T-helper 1 cell treated with Interleukin-12 subunit alpha and Interleukin-12 subunit beta and Interleukin-4 antibody, amounts not matched to agents 30 μg/mL and 1 μg/mL, for 36 hours (primary cell): Measurements from ENCODE around the gene ZCCHC7.
"Not testable (repeated sequence)": the region's sequence is repeated elsewhere in the genome, so short reads cannot be mapped to it uniquely, and the experiment has no call there.

Experiments used
- H3K27ac Mint-ChIP-seq: one replicate; pipeline ENCODE4 v1.8.0; 2021; ENCODE audit warnings: mild to moderate bottlenecking, mixed read lengths
- H3K27me3 Mint-ChIP-seq: one replicate; pipeline ENCODE4 v1.8.0; 2021; ENCODE audit warnings: low read depth, mixed read lengths
- H3K36me3 Mint-ChIP-seq: one replicate; pipeline ENCODE4 v1.8.0; 2021; ENCODE audit warnings: low read depth, mixed read lengths
- H3K4me1 Mint-ChIP-seq: one replicate; pipeline ENCODE4 v1.8.0; 2021; ENCODE audit warnings: low read depth, mixed read lengths
- H3K4me3 Mint-ChIP-seq: one replicate; pipeline ENCODE4 v1.8.0; 2021; ENCODE audit warnings: mild to moderate bottlenecking, moderate library complexity, mixed read lengths
- H3K9me3 Mint-ChIP-seq: one replicate; pipeline ENCODE4 v1.8.0; 2021; ENCODE audit warnings: mixed read lengths

Gene ZCCHC7

DNA sequence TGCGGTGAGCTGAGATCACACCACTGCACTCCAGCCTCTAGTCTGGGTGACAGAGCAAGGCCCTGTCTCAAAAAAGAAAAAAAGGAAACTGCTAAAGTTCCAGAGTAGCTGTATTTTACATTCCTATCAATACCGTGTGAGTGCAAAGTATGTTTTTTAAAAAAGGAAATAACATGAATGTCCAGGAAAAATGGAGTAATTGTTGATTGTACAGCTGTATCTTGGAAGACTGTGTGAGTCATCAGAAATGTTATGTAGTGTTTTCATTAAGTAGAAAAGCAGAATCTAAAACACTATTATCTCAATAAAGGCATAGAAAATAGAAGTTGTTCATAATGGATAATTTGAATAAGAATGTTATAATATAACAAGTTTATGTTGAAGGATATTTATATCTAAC lies 53.9 kb downstream of the ZCCHC7 start:
- H3K27ac Mint-ChIP-seq: no peak overlapping the region
- H3K27me3 Mint-ChIP-seq: no peaks in the 10 kb centered on the region
- H3K4me1 Mint-ChIP-seq: peaks cover 4% of the 10 kb centered on the region
- H3K36me3 Mint-ChIP-seq: peaks cover 14% of the 10 kb centered on the region
- H3K4me3 Mint-ChIP-seq: no peak overlapping the region
- no peaks in the 10 kb centered on the region for H3K9me3 Mint-ChIP-seq

GRCh38 chr9:37178742-37179141 lies 58.4 kb downstream of the ZCCHC7 start:
- H3K4me3 Mint-ChIP-seq: no peak overlapping the region
- H3K36me3 Mint-ChIP-seq: peaks cover 11% of the 10 kb centered on the region
- H3K27me3 Mint-ChIP-seq: no peaks in the 10 kb centered on the region
- peaks cover 4% of the 10 kb centered on the region for H3K4me1 Mint-ChIP-seq
- H3K27ac Mint-ChIP-seq: no peak overlapping the region
- no peaks in the 10 kb centered on the region for H3K9me3 Mint-ChIP-seq

DNA sequence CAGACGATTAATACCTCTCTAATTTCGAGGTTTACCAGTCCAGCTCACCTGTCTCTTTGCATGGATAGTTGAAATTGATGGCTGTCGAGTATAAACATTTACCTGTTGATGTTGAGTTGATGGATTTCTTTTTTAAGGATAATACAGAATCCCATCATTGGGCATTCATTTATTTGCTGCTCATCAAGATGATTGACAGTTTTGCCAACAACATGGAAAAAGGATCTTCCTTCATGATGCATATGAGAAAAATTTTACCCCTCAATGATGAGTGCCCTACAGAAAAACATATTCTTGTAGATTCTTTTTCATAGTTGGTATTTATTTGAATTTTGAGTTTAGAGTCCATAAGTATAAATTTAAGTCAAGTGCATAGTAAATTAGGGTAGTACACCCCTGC lies 59.2 kb downstream of the ZCCHC7 start:
- H3K27ac Mint-ChIP-seq: no peak overlapping the region
- H3K4me1 Mint-ChIP-seq: peaks cover 4% of the 10 kb centered on the region
- no peaks in the 10 kb centered on the region for H3K9me3 Mint-ChIP-seq
- no peaks in the 10 kb centered on the region for H3K27me3 Mint-ChIP-seq
- H3K36me3 Mint-ChIP-seq: peaks cover 17% of the 10 kb centered on the region
- H3K4me3 Mint-ChIP-seq: no peak overlapping the region

- no peaks in the 10 kb centered on the region for H3K27me3 Mint-ChIP-seq
- H3K27ac Mint-ChIP-seq: no peak overlapping the region
- H3K4me3 Mint-ChIP-seq: no peak overlapping the region
- H3K36me3 Mint-ChIP-seq: peaks cover 17% of the 10 kb centered on the region
- peaks cover 4% of the 10 kb centered on the region for H3K4me1 Mint-ChIP-seq
- H3K9me3 Mint-ChIP-seq: no peaks in the 10 kb centered on the region
Observed at GRCh38 chr9:37180138-37180537, 59.8 kb downstream of the ZCCHC7 start.

- no peak overlapping the region for H3K27ac Mint-ChIP-seq
- H3K9me3 Mint-ChIP-seq: peaks cover 3% of the 10 kb centered on the region
- peaks cover 7% of the 10 kb centered on the region for H3K4me1 Mint-ChIP-seq
- H3K27me3 Mint-ChIP-seq: no peaks in the 10 kb centered on the region
- H3K4me3 Mint-ChIP-seq: no peak overlapping the region
- peaks cover 27% of the 10 kb centered on the region for H3K36me3 Mint-ChIP-seq
Observed at GRCh38 chr9:37182718-37183117, 62.3 kb downstream of the ZCCHC7 start.

DNA sequence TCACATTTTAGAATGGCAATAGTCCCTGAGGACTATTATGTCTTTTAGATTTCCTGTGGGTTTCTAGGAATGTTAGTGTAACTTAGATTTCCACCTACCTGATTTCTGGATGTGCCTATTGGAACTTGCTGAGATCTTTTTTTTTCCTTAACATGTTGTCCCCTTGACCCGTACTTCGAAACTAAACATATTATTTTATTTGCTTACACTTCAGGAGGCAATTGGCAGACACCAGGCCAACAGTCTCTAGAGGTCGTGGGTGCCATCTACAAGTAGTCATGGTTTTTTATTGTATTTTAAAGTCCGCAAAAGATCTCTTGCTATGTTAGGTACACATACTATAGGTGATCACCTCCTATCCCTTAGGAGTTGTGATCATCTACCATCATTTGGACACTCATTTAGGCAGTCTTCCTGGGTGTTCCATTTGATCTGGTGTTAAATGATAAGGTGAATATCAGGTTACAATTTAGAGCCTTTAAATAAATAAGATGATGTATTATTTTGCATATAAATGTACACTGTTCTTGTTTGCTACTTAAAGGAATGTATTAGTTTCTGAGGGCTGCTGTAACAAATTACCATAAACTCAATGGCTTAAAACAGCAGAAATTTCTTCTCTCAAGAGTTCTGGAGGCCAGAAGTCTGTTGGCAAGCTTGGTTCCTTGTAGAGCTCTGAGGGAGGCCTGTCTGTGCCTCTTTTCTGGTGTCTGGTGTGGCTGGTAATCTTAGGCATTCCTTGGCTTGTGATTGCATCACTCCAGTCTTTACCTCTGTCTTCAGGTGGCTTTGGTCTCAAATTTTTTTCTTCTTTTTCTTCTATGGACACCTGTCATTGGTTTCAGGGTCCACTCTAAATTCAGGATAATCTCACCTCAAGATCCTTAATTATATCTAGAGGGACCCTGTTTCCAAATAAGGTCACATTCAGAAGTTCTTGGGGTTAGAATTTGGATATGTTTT lies 64.8 kb downstream of the ZCCHC7 start:
- Mint-ChIP-seq H3K27ac (no peak overlapping the region), H3K4me1 (peaks cover 18% of the 10 kb centered on the region), H3K36me3 (peaks cover 37% of the 10 kb centered on the region), H3K27me3 (no peaks in the 10 kb centered on the region), H3K9me3 (peaks cover 3% of the 10 kb centered on the region), H3K4me3 (no peak overlapping the region)

- peak overlapping the region; percentile 87 for H3K27ac Mint-ChIP-seq
Observed at GRCh38 chr9:37187292-37187691, 66.9 kb downstream of the ZCCHC7 start.

DNA sequence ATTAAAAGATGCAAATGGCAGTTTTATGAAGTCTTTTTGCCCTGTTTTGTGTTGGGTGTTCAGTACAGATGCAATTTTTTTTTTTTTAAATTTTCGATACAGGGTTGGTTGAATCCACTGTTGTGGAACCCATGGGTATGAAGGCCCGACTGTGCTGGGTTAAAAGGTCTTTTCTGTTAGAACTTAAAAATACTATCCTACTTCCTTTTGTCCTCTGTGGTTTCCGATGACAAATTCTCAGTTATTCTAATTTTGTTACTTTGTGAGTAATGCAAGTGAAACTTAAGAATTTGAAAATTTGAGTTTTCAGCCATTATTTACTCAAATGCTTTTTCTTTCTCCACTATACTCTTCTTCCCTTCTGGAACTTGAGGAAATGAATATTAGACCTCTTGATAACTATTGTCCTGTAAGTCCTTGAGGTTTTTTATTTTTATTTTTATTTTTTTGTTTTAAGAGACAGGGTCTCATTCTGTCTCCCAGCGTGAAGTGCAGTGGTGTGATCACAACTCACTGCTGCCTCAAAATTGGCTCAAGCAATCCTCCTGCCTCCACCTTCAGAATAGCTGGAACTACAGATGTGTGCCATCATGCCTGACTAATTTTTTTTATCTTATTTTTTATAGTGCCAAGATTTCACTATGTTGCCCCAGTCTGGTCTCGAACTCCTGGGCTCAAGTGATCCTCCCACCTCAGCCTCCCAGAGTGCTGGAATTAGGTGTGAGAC lies 67.5 kb downstream of the ZCCHC7 start:
- H3K4me3 Mint-ChIP-seq: peak overlapping the region; percentile 17
- peaks cover 35% of the 10 kb centered on the region for H3K36me3 Mint-ChIP-seq
- H3K4me1 Mint-ChIP-seq: peaks cover 18% of the 10 kb centered on the region
- H3K27me3 Mint-ChIP-seq: no peaks in the 10 kb centered on the region
- H3K27ac Mint-ChIP-seq: peak overlapping the region; percentile 87
- H3K9me3 Mint-ChIP-seq: peaks cover 3% of the 10 kb centered on the region

More at GRCh38 chr9:37187292-37187691, 66.9 kb downstream of the ZCCHC7 start:
- no peaks in the 10 kb centered on the region for H3K27me3 Mint-ChIP-seq
- peaks cover 3% of the 10 kb centered on the region for H3K9me3 Mint-ChIP-seq
- peaks cover 18% of the 10 kb centered on the region for H3K4me1 Mint-ChIP-seq
- peaks cover 35% of the 10 kb centered on the region for H3K36me3 Mint-ChIP-seq
- peak overlapping the region; percentile 75 for H3K4me3 Mint-ChIP-seq

- Mint-ChIP-seq H3K36me3 (peaks cover 33% of the 10 kb centered on the region), H3K4me1 (peaks cover 20% of the 10 kb centered on the region)
- H3K27me3 Mint-ChIP-seq, H3K4me3 Mint-ChIP-seq, H3K27ac Mint-ChIP-seq, H3K9me3 Mint-ChIP-seq: not testable (repeated sequence)
Observed at GRCh38 chr9:37190739-37191138, 70.4 kb downstream of the ZCCHC7 start.

DNA sequence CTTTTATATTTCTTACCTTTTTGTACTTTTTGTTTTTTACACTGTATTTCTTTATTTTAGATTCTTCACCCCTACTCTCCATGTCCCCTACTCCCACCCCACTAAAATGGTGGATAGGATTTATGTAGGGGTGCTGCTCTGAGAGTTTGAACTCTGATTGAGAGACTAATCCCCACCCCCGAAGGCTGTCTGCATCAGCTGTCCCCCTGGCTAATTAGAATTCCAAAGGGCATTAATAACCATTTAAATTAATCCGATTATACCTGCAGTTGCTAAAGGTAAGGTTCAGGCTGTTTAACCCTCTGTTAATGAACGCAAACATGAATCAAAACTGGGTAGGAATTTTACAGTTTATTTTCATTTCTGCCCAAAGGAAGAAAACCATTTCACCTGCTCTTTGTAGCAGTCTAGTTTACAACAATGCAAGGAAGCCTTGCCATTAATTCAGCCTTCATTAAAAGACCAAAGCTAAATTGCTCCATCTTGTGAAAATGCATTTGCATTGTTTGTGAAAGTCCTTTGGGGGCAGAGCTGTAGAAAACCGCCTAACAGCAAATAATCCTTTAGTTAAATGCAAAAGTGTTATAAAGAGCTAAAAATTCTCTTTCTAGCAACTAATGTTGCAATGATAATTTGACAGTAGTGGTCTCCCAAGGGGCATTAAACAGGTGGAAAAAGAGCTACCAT lies 71.2 kb downstream of the ZCCHC7 start:
- peaks cover 33% of the 10 kb centered on the region for H3K36me3 Mint-ChIP-seq
- no peak overlapping the region for H3K4me3 Mint-ChIP-seq
- no peak overlapping the region for H3K27ac Mint-ChIP-seq
- H3K27me3 Mint-ChIP-seq: no peaks in the 10 kb centered on the region
- H3K4me1 Mint-ChIP-seq: peaks cover 20% of the 10 kb centered on the region
- H3K9me3 Mint-ChIP-seq: peaks cover 3% of the 10 kb centered on the region

DNA sequence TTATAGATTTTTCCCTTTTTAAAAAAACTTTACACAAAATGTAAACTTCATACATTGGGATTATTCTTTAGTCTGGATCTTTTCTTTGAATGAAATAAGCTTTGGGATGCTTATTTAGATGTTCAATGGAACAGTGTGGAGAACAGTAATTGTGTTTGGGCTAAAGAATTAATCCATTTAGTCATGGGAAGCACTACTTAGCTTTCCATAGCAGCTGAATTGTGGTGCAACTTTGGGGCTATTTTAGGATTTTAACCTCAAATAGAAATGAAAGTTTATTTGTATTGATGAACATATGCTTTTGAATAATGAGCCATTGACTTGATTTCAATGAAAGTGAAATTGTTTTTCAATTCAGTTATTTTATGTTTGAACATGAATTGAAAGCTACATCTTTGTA lies 72.4 kb downstream of the ZCCHC7 start:
- Mint-ChIP-seq H3K27me3 (no peaks in the 10 kb centered on the region), H3K27ac (no peak overlapping the region), H3K4me3 (no peak overlapping the region), H3K9me3 (no peaks in the 10 kb centered on the region), H3K4me1 (peaks cover 21% of the 10 kb centered on the region), H3K36me3 (peaks cover 24% of the 10 kb centered on the region)

DNA sequence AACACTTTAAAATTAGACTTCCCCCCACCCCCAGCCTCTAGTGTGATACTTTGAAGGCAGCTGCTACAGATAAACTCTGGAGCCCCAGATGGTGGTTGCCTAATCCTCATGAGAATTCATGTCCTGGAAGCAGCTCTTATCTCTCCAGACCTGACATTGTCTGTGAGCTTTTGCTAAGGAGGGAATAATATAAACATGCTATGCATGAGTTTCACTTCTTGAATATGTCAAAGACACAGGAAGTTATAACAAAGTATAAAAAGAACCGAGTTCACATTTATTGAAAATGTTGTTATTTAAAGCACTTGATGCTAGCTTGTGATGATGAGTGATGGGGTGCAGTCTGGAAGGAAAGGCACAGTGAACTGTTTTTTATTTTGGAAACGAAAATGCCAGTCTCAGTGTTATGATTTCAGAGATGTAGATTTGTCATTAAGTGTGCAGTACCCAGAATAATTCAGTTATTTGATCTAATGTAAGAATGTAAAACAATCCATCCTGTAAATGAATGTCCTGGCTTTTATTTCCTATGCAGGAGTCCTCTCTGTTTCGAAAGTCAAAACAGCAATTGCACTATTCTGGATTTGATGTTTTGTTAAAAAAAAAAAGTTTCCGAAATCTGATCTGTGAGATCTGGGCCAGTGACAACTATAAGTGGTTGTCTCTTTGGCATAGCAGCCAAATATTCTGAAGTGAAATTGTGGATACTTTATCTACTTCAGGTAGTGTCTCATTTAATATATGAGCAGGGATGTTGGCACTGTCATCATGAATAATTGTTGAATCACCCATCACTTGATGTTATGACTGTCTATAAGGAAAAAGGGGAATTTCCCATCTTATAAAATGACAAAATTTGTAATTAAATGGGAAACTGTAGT lies 77.0 kb downstream of the ZCCHC7 start:
- Mint-ChIP-seq H3K27ac (no peak overlapping the region), H3K9me3 (no peaks in the 10 kb centered on the region), H3K4me1 (peaks cover 32% of the 10 kb centered on the region), H3K36me3 (peaks cover 20% of the 10 kb centered on the region), H3K4me3 (no peak overlapping the region), H3K27me3 (no peaks in the 10 kb centered on the region)

GRCh38 chr9:37198039-37198729 lies 77.8 kb downstream of the ZCCHC7 start:
- peaks cover 32% of the 10 kb centered on the region for H3K4me1 Mint-ChIP-seq
- H3K36me3 Mint-ChIP-seq: peaks cover 20% of the 10 kb centered on the region
- no peaks in the 10 kb centered on the region for H3K27me3 Mint-ChIP-seq
- H3K27ac Mint-ChIP-seq: no peak overlapping the region
- no peak overlapping the region for H3K4me3 Mint-ChIP-seq
- no peaks in the 10 kb centered on the region for H3K9me3 Mint-ChIP-seq
